ENCODE results near the gene GALNT9.

GALNT9 gene

GRCh38 chr12:132178801-132179401 lies 150.5 kb downstream of the GALNT9 start:
- DNase-seq: no peak

GRCh38 chr12:132178316-132178715 lies 151.1 kb downstream of the GALNT9 start:
- no peak for DNase-seq

GRCh38 chr12:132176920-132177551 lies 152.4 kb downstream of the GALNT9 start:
- no peak for DNase-seq

DNA sequence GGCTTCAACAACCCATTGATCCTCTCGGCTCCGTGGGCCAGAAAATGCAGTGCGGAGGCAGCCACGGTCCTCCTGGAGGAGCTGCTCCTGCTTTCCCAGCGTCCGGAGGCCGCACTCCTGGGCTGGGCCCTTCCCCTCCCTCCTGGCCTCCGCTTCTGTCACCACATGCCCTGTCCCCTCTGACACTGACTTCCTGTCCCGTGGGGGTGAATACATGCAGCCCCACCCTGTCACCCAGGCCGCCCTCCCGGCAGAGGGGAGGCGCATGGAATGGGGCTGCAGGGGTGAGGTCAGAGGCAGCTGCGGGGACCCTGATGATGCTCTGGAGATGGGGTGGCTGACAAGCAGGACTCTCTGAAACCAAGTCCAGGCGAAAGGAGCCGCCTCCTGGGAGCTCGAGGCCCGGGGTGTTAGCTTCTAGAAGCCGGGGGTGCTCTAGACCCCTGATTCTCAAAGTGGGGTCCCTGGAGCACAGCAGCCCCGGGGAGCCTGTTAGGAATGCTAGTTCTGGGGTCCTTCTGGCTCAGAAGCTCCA lies 152.9 kb downstream of the GALNT9 start:
- DNase-seq: no peak

DNA sequence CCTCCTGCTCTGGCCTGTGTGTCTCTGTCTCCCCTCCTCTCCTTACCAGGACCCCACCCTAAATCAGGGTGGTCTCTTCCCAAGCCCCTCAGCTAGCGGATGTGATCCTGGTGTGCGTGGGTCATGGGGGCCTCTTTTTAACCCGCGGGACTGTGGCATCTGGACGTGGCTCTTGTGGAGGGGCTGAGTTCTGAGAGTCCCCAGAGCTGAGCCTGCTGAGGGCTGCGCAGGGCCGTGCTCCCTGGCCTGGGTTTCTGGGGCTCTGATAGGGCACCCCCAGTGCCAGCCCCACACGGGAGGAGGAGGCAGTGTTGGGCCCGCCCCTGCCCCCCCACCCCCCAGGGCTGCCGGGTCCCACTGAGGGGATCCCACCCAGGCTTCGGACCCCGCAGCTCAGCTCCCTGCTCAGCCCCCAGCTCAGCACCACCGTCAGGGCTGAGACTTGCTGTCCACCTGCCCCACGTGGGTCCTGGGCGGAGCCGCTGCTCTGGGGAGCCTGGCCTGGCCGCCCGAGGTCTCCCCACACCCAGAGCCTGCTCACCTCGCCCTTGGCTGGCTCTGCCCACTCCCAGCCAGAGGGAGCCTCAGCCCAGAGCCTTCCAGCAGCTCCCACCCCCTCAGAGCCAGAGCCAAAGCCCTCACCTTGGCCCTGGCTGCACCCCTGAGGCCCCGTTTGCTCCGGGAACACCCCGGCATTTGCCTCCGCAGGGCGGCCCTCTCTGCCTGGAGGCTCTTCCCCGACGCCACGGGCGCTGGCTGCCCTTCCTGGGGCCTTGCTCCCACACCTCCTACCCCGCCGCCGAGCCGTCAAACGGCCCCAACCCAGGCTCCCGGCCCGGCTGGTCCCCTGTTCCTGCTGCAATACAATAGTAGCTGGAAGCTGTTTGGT lies 153.6 kb downstream of the GALNT9 start:
- DNase-seq: no peak

GRCh38 chr12:132174839-132175490 lies 154.4 kb downstream of the GALNT9 start:
- no peak for DNase-seq

DNA sequence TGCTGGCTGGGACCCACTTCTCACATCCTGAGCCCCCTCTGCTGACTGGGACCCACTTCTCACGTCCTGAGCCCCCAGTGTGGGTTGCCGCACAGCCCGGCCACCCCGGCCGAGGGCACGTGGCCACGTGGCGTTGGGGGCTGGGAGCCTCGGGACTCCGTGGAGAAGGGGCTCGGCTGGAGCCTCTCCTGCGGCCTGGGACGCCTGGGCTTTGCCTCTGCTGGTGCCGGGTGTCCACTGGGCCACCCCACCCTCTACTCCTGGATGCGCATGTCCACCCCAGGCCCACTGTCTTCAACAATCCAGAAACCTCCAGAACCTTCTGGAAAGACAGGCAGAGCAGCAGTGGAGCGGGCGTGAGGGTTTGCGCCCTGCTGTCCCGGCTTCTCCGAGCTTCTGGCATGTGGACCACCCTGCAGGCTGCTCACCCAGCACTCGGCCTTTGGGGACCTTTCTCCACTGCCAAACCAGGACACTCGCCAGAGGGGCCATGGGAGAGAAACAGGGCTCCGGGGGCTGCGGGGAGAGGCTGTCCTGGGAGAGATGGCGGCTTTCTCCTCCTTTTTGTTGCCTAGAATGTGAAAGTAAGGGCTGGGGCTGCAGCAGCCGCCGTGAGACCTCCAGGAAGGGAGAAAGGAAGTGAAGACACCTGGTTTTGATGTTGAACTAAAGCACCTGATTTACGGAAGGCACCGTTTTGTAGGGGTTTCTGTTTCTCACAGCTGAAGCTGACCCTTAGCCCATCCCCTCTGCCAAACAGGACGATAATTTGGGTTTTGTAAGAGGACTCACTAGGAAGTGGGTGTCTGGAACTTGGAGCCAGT lies 155.2 kb downstream of the GALNT9 start:
- no peak for DNase-seq

DNA sequence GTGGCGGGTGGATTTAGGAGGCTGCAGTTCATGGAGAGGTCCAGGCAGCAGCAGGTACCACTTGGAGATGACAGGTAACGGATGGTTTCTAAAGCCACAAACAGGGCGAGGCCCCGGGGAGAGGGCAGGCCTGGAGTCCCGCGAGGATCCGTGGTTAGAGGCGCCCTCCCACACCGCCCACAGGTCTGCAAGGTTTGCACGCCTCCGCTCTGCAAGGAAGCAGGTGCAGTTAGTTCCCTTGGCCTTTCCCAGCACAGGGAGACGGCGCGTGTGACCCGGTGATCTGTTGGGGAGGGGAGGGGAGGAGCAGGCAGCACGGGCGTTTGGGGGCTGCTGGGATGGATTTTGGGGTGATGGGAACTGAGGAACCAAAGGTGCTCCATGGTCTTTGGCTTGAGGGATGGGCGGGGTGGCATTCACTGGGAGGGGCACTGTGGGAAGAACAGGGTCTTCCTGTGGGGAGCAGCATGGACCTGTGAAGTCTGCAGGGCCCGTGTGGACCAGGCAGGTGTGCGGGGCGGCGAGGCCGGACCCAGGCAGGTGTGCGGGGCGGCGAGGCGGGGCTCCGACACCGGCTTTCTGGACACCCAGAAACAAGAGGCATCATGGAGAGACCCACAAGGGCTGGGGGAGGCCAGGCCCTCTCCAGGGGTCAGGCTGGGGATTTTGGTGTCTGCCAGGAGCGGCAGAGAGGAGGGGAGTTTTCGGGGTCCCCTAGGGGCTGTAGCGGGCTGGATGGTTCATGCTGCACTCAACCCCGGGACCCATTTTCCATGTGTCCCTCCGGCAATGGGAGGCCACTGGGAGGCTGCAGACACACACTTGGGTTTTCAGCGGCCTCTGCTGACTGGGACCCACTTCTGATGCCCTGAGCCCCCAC lies 156.0 kb downstream of the GALNT9 start:
- DNase-seq: no peak

DNA sequence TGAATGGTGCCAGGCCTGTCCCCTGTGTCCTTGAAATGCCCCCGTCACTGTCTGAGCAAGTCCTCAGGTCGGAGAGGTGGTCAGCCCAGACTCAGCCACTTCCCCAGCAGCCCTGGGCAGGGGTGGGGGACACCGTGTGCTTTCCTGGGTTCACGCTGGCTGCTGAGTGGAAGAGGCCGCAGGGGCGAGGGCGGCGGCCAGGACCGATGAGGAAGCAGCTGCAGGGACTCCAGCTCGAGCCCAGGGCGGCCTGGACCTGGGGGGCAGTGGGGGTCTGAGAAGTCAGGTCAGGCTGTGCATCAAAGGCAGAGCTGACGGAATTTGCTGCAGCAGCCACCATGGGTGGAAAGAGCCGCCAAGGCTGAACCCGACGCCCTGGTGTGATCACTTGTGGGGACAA lies 156.8 kb downstream of the GALNT9 start:
- no peak for DNase-seq

DNA sequence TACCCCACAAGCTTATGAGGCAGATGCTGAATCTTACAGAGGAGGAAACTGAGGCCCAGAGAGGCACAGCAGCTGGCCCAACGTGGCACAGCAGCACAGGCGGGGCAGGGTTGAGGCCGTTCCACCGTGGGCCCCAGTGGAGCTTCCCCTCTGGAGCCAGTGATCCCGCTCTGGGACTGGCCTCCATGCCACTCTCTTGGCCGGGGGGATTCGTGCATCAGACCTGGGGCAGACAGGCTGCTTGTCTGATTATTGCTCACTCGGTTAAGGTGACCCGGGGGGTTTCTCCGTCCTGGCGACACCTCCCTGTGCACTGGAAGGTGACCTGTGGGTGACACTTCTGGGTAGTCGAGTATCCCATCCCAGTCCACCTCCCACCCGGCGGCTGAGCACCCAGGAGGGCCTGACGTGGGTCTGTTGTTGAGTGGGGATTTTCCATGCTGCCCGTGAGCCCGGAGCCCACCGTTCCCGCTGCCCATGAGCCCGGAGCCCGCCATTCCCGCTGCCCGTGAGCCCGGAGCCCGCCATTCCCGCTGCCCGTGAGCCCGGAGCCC lies 157.3 kb downstream of the GALNT9 start:
- no peak for DNase-seq

DNA sequence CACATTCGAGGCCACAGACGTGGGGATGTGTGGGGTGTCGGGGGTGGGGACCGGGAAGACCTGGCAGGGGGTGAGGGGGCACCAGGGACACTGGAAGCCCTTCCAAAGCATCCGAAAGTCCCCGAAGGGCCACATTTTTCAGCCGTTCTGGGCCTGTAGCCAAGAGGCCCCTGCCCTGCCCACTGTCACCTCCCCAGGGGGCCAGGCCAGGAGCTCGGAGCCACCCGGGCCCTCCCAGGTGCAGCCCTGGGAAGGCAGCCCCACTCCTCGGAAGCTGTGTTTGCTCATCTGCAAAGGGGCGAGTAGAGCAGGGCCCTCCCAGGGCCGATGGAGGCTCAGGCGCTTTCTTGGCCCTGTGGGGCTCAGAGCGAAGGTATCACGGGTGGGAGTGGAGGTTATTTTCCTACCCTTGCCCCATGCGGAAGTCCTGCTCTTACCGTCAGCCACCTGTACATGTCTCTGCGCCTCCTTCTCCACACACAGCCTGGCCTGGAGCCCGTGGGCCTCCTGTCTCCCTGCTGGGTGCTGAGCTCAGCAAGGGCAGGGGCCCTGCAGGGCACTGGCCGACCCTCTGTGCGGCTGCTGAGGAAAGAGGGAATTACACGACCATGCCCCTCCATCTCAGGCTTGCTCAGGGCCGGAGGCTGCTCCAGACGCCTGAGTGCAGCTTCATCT lies 158.0 kb downstream of the GALNT9 start:
- no peak for DNase-seq

GRCh38 chr12:132170637-132171292 lies 158.6 kb downstream of the GALNT9 start:
- no peak for DNase-seq

GRCh38 chr12:132170094-132170636 lies 159.2 kb downstream of the GALNT9 start:
- DNase-seq: no peak

GRCh38 chr12:132169376-132169775 lies 160.0 kb downstream of the GALNT9 start:
- DNase-seq: no peak

GRCh38 chr12:132168311-132169031 lies 160.9 kb downstream of the GALNT9 start:
- no peak for DNase-seq

GRCh38 chr12:132167611-132168310 lies 161.6 kb downstream of the GALNT9 start:
- no peak for DNase-seq

DNA sequence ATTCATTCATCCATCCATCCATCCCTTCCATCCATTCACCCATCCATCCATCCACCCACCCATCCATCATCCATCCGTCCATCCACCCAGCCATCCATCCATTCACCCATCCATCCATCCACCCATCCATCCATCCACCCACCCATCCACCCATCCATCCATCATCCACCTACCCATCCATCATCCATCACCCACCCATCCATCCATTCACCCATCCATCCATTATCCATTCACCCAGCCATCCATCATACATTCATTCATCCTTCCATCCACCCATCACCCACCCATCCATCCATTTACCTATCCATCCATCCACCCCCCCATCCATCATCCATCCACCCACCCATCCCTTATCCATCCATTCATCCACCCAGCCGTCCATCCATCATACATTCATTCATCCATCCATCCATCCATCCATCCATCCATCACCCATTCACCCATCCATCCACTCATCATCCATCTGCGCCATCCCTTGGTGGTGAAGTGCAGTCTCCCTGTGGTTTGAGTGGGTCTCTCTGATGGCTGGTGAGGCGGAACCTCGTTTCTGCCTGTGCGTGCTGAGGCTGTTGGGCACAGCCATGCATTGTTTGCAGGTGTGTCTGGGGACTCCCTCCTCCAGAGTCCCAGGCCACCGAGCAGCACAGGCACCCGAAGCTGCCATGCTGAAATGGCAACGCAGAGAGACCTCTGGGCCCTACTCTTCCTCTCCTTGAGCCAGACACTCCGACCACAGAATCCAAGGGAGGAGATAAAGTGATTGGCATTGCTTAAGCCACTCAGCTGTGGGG lies 162.4 kb downstream of the GALNT9 start:
- DNase-seq: no peak
